Epithelial cell of proximal tubule (primary cell): ENCODE measurements around the gene ABCB8. TPM values are rescaled to one million over a fixed set of nuclear protein-coding genes. Genes with fewer than 3 reads are reported as not detected.

Experiments
- DNase-seq: peaks from one replicate; pipeline ENCODE4 v3.0.0-alpha.2; 2011; ENCODE audit warnings: low read depth
- H3K4me3 ChIP-seq: 2 replicates; pipeline ENCODE4 v1.5.1; 2011; ENCODE audit warnings: low read depth, mild to moderate bottlenecking, low read length
- total RNA-seq: library from RNA; depleted of rRNA; stranded (reverse); fragments of >200 nt; gene quantifications from 2 replicates; pipeline ENCODE4 v1.2.3, GENCODE V29; 2015
- TF ChIP-seq, protein P1 (sequence below): conservative IDR thresholded peaks from 2 replicates; pipeline ENCODE4 v1.5.1; 2012; ENCODE audit warnings: low read depth, mild to moderate bottlenecking, low read length

Gene ABCB8
- total RNA-seq, 1 donor from 2014 or later: 31.8 TPM

DNA sequence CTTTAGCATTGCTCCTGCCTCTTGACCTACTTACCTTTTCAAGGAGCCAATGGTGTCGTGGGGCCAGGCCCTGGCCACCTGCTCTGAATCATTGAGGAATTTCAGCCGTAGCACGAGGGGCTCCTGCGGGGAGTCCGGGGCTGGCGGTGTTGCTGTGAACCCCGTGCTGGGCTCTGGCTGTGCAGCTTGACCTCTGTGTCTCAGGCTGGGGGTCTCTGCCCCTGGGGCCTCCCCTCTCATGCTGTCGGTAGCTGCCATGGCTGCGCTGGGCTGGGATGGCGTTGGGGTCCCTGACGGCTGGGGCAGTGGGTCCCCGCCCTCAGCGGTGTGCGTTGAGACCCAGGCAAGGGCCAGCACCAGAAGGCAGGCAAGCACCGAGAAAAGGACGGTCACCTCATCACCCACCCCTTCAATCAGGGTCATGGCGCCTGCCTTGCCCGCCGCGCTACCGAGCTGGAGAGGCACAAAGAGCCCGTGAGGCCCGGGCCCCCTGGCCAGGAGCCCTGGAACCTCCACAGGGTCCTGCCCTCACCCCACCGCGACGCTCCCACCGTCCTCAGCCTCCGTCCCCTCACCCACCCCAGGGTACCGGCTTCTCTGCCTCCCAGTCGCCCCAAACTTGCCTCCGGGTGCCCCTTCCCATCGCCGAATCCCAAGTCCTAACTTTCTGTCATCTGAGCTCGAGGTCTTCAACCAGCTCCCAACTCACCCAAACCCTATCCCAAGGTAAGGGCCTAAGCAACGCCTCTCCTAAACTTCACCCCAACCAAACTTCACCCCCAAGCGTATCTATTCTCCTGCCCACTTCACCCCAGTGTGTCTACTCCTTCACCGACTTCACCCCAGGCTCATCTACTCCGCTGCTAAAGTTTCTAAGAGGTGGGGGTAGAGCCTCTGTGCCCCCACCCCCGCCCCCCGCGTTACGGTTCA is 54.2 kb downstream of the ABCB8 start:
- DNase-seq: no peak
- TF ChIP-seq, protein P1, sequence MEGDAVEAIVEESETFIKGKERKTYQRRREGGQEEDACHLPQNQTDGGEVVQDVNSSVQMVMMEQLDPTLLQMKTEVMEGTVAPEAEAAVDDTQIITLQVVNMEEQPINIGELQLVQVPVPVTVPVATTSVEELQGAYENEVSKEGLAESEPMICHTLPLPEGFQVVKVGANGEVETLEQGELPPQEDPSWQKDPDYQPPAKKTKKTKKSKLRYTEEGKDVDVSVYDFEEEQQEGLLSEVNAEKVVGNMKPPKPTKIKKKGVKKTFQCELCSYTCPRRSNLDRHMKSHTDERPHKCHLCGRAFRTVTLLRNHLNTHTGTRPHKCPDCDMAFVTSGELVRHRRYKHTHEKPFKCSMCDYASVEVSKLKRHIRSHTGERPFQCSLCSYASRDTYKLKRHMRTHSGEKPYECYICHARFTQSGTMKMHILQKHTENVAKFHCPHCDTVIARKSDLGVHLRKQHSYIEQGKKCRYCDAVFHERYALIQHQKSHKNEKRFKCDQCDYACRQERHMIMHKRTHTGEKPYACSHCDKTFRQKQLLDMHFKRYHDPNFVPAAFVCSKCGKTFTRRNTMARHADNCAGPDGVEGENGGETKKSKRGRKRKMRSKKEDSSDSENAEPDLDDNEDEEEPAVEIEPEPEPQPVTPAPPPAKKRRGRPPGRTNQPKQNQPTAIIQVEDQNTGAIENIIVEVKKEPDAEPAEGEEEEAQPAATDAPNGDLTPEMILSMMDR: no peak
- peak overlapping the region; percentile 95 for H3K4me3 ChIP-seq

DNA sequence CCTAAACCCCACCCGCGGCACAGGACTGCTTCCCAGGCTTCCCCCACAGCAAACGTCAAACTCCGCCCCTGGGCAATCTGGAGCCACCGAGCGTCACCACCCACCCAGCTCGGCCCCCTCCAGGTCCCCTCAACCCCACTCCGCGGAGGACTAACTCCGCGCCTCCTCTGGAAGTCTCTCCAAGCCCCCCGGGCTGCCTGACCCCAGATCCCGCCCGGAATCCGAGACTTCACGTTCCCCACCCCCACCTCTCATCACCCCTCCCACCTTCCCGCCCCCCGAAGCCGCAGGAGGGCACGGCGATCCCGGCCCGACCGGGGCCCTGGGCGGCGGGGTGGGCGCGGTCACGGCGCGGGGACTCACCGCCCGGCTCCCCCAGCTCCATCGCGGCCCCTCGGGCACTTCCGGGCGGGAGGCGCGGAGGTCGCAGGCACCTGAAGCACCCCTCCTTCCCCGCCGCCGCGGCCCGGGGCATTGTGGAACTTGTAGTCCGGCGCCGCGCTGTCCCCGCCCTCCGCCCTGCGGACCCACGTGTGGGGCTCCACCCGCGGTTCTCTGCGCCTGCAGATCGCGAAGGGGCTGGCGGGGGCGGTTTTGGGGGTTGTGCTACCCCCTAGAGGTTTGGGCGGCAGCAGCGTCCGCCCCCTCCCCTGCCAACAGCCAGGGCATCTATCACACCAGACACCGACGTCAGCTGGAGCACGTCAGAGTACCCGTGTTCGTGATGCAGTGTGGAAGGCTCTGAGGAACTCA is 55.0 kb downstream of the ABCB8 start, which contains the start of gene TMUB1:
Gene TMUB1, minus strand, starts transcription at position 423 of the 753 bp plus-strand sequence. CDS start 930 bp downstream, outside the sequence.
- TF ChIP-seq, protein P1: no peak
- DNase-seq: no peak
- H3K4me3 ChIP-seq: peak within 1 kb of the TSS; percentile 95

DNA sequence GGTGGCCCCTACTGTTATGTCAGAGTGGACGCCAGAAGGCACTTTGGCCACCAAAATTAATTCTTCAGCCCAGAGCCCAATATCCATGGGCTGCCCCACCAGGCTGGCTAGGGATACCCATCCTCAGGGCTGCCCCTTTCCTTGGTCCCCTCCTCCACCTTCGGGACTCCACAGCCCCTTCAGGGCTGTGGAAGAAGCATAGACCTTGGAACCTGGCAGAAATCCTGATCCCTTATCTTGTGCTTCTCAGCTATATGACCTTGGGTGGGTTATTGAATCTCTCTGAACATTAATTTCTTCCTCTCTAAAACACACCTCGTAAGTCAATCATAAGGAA is 55.5 kb downstream of the ABCB8 start:
- no peak for DNase-seq
- TF ChIP-seq, protein P1: no peak
- peak overlapping the region; percentile 95 for H3K4me3 ChIP-seq

DNA sequence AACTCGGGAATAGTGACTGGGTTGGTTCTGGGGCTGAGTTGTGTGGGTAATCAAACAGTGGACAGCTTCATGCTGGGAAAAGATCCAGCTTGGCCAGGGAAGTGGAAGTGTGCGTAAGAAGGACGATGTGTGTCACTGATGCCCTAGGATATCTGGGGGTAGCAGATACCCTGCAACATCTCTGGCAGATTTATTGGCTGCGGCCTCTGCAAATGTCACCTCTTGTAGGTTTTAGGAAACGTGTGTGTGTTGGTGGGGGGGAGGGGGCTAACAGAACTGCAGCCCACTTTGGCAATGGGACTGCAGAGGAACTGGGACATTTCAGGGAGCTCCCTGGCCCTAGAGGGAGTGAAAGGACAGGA is 57.1 kb downstream of the ABCB8 start:
- TF ChIP-seq, protein P1: no peak
- DNase-seq: no peak
- peak overlapping the region; percentile 61 for H3K4me3 ChIP-seq

DNA sequence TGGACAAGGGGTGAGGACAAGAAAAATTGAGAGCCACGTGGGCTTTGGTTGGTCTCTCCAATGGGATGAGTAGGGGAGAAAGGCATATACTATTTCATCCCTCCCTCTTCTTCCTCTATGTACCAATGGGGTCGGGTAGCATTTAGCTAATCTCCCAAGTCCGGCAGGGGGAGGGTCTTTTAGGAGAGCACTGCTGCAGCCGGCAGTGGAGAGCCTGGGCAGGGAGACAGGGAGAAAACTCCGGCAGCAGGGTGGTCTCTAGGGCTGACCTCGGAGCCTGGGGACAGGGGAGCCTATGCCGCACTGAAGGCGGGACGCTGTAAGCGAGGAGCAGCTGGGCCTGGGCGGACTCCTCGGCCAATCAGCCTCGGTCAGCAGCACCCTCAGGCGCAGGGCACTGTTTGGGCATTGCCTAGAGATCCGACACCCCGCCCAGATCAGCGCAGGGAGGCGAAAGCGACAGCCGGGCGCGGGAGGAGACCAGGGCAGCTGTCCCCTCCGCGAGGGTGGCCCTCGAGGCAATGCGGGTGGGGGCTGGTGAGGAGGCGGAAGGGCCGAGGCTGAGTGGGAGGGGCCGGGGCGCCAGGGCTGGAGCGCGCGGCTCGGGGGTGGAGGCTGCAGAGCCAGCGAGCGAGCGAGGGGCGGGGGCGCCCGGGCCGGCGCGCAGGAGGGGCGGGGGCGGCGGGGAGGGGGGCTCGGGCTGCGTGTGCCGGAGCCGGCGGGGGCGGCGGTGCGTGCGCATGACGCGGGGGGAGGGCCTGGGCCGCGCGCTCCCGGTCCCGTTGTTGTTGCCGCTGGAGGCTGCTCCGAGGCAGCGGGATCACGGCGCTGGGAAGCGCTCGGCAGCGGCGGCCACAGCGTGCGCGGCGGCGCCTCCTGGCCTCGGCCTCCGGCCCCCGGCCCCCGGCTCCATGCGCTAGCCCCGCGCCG is 57.7 kb downstream of the ABCB8 start, which contains the start of gene AGAP3:
Gene AGAP3, plus strand, starts transcription at position 785 of the 930 bp plus-strand sequence. CDS start 267 bp downstream, outside the sequence.
- TF ChIP-seq, protein P1: no peak
- peak within 1 kb of the TSS; percentile 91 for H3K4me3 ChIP-seq
- DNase-seq: no peak

DNA sequence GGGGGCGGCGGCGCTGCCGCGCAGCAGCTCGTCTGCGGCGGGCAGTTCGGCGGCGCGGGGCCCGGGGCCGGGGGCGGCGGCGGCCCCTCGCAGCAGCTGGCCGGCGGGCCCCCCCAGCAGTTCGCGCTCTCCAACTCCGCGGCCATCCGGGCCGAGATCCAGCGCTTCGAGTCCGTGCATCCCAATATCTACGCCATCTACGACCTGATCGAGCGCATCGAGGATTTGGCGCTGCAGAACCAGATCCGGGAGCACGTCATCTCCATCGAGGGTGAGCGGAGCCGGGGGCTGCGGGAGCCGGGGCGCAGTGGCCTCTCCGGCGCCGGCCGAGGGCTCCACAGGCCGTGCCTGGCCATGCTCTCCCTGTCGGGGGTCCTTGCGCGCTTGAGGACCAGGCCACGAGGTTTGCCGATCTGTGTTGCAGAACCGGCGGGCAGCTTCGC is 58.6 kb downstream of the ABCB8 start:
- peak overlapping the region; percentile 91 for H3K4me3 ChIP-seq
- no peak for DNase-seq
- TF ChIP-seq, protein P1: no peak
